GM12801 (cell line): ENCODE measurements around the gene SLC9A9.

Experiments
- CTCF ChIP-seq: IDR thresholded peaks from one replicate; pipeline ENCODE4 v1.5.1; 2011; ENCODE audit warnings: control low read depth; ENCODE audit not compliant: insufficient read length; ENCODE audit errors: extremely low read depth

Gene SLC9A9

GRCh38 chr3:143484846-143485512 lies 363.3 kb downstream of the SLC9A9 start:
- TF ChIP-seq CTCF = no peak

- TF ChIP-seq CTCF = no peak
Observed at GRCh38 chr3:143483214-143483613, 365.1 kb downstream of the SLC9A9 start.

DNA sequence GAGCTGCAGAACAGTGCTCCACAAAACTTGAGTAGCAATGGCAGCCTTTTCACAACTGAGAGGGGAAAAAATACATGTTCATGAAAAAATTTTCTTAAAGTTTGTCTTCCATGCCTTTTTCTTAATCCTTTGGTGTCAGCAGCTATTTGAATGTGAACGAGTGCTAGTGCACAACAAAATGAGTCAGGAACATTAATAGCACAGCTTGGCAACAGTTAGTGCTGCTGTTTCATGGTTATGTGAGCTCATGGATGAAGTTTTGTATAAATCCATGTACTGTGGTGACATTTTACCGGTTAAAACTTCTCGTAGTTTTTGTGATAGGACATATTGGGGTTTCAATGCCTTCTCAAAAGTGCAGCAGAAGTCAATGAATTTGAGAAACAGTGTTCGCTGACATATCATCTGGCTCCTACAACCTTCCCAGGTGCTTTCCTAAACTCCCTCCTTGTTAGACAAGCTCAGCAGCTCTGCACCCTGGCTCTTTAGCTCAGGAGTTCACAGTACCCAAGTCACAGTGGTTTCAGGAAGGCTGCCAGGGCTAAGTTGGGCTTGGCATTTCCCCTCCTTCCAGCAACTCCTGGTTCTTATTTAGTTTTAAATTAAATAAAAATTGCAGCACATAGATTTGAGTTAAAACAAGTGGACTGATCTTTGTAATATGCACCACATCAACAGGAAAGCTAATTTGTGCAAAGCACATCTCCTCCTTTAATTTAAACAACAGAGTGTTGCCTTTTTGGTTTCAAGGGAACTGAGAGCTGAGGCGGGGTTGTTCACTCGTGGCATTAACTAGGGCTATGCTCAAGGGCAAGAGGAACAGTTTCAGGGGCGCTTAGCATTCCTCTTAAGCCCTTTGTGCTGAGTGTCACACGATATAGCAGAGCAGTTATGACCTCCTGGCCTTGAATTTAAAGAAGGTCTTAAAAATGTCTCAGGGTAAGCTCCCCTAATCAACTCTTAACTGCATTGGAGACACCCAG lies 365.9 kb downstream of the SLC9A9 start:
- no peak for TF ChIP-seq CTCF

DNA sequence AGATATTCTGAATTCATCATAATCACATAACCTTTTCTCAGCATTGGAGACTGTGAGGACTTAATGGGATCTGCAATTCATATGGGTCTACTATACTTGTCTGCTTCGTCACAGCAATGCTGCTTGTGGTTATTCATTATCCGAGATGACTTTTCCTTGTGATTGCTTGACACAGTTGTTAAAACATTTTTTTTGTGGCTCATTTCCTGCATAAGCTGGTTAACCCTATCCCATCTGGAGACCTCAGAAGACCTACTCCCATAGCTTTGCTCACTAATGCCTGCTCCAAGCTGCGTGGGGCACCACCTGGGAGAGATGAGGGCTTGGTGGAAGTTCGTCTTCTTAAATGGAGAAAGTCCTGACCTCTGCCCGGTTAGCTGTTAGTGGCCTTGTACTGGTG lies 367.9 kb downstream of the SLC9A9 start:
- TF ChIP-seq CTCF = no peak

DNA sequence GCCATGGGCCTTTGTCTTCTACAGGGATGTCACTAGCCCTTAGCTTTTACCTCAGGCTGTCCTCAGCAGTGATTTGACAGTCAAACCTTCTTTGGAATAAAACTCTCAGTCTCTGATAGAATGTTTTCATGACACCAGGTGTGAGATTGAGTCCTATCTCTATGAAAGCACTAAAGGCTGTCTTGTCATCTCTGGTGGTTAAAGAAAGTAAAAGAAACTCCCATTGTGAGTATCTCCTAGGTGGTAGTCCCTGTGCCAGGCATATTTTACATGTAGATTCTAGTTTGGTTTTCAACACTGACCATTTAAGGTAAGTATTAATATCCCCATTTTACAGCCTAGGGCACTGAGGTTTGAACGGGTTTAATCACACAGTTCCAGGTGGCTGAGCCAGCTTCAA lies 368.5 kb downstream of the SLC9A9 start:
- TF ChIP-seq CTCF = no peak

DNA sequence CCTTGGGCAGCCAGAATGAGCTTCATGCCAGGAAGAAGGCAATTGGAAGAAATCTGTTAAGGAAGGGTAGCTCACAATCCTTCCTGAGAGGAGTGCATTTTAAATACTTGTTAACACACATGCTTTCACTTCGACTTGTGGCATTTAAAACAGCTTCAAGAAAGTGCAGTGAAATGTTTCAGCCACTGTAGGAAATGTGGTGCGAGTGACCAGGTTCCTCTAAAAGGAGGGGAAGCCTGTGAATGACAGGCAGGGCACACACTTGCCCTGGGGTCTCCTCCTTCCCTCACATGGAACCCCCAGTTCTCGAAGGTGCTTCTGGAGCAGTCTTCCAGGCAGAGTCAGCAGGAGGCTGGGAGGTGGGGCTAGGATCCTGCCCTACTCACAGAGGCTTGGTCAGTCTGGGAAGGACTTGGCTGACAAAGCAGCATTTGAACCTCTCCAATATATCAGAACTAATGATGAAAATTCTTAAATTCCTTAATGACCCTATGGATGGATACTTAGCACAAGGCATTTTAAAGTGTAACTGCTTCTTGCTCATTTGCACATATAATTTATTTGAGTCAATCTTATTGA lies 370.1 kb downstream of the SLC9A9 start:
- no peak for TF ChIP-seq CTCF

DNA sequence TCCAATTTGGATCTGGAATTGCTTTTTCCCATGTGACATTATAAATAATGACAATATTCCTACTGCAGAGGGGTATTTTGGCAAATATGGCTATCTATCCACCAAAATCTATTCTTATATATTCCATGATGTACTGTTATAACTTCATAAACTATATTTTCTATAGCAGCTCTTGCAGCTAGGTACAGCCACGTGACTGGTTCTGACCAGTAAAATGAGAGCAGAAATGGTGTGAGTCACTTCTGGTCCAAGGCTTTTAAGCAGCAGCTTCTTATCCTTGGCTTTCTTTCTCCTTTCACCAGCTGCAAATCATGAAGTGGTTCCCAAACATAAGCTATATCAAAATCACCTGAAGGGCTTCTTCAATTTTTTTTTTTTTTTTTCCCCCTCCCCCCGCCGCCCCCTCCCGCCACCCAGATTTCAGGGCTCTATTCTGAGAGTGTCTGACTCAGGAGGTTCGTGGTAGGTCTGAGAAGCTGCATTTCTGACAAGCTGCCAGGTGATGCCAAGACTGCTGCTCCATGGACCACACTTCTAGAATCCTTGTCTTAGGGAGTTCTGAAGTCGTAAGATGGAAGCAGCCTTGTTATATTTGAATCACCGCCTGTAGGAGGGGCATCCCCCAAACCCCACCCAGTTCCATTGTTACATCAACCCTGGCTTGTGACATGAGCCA lies 371.2 kb downstream of the SLC9A9 start:
- no peak for TF ChIP-seq CTCF
